Progenitor cell of endocrine pancreas (in vitro differentiated cells): ENCODE results near the gene TRIM72. TPM values are rescaled to one million over a fixed set of nuclear protein-coding genes. Genes with fewer than 3 reads are reported as not detected.

ENCODE experiments used
- DNase-seq: peaks from one replicate; pipeline ENCODE4 v3.0.0; 2021; ENCODE audit warnings: low spot score; ENCODE audit not compliant: unreplicated experiment
- H3K27ac Mint-ChIP-seq: 2 replicates; pipeline ENCODE4 v1.8.0; 2021; ENCODE audit warnings: mild to moderate bottlenecking, moderate library complexity, mixed read lengths
- H3K27me3 Mint-ChIP-seq: 2 replicates; pipeline ENCODE4 v1.8.0; 2021; ENCODE audit warnings: mixed read lengths
- H3K36me3 Mint-ChIP-seq: 2 replicates; pipeline ENCODE4 v1.8.0; 2022; ENCODE audit warnings: mixed read lengths; ENCODE audit not compliant: insufficient read depth
- H3K4me1 Mint-ChIP-seq: 2 replicates; pipeline ENCODE4 v1.8.0; 2021; ENCODE audit warnings: low read depth, mixed read lengths
- H3K4me3 Mint-ChIP-seq: 2 replicates; pipeline ENCODE4 v1.8.0; 2021; ENCODE audit warnings: low read depth, mild to moderate bottlenecking, moderate library complexity, mixed read lengths
- H3K9me3 Mint-ChIP-seq: 2 replicates; pipeline ENCODE4 v1.8.0; 2021; ENCODE audit warnings: low read depth, mixed read lengths
- CTCF ChIP-seq: fragments of 200-600 bp; sonication (generic); IDR thresholded peaks from one replicate; pipeline ENCODE4 v1.5.0; 2021; ENCODE audit warnings: antibody characterized with exemption, mild to moderate bottlenecking; ENCODE audit not compliant: unreplicated experiment
- total RNA-seq: library from RNA; stranded (reverse); gene quantifications from 2 replicates; pipeline ENCODE4 v1.2.1, GENCODE V29; 2021

TRIM72 gene
- total RNA-seq, 1 donor from 2014 or later, result 0.14 TPM

GRCh38 chr16:31219154-31219741 lies 5.3 kb downstream of the TRIM72 start:
- H3K9me3 Mint-ChIP-seq, result no peaks in the 10 kb centered on the region
- peaks cover 58% of the 10 kb centered on the region for H3K27me3 Mint-ChIP-seq

GRCh38 chr16:31221357-31222160 lies 7.6 kb downstream of the TRIM72 start:
- TF ChIP-seq CTCF, result no peak

More at GRCh38 chr16:31219154-31219741, 5.3 kb downstream of the TRIM72 start:
- DNase-seq, result no peak
- no peak for TF ChIP-seq CTCF
- Mint-ChIP-seq H3K4me1 (peaks cover 8% of the 10 kb centered on the region), H3K27ac (no peak overlapping the region), H3K36me3 (no peaks in the 10 kb centered on the region), H3K4me3 (no peak overlapping the region)

GRCh38 chr16:31223044-31223443 lies 9.1 kb downstream of the TRIM72 start:
- DNase-seq, result no peak
- Mint-ChIP-seq H3K4me3 (no peak overlapping the region), H3K27ac (no peak overlapping the region), H3K9me3 (no peaks in the 10 kb centered on the region), H3K36me3 (no peaks in the 10 kb centered on the region), H3K27me3 (peaks cover 25% of the 10 kb centered on the region), H3K4me1 (no peaks in the 10 kb centered on the region)
- TF ChIP-seq CTCF, result no peak

More at GRCh38 chr16:31221357-31222160, 7.6 kb downstream of the TRIM72 start:
- no peaks in the 10 kb centered on the region for H3K36me3 Mint-ChIP-seq
- H3K27ac Mint-ChIP-seq, result no peak overlapping the region
- H3K9me3 Mint-ChIP-seq, result no peaks in the 10 kb centered on the region
- no peak for DNase-seq
- H3K4me1 Mint-ChIP-seq, result peaks cover 3% of the 10 kb centered on the region
- H3K27me3 Mint-ChIP-seq, result peaks cover 40% of the 10 kb centered on the region
- no peak overlapping the region for H3K4me3 Mint-ChIP-seq

GRCh38 chr16:31224092-31224955 lies 10.4 kb downstream of the TRIM72 start:
- H3K27ac Mint-ChIP-seq, result no peak overlapping the region
- DNase-seq, result no peak
- H3K36me3 Mint-ChIP-seq, result no peaks in the 10 kb centered on the region
- H3K9me3 Mint-ChIP-seq, result no peaks in the 10 kb centered on the region
- no peak for TF ChIP-seq CTCF
- no peak overlapping the region for H3K4me3 Mint-ChIP-seq
- H3K27me3 Mint-ChIP-seq, result peaks cover 15% of the 10 kb centered on the region
- H3K4me1 Mint-ChIP-seq, result peaks cover 2% of the 10 kb centered on the region

GRCh38 chr16:31225193-31225592 lies 11.3 kb downstream of the TRIM72 start:
- no peak for DNase-seq
- no peak overlapping the region for H3K27ac Mint-ChIP-seq
- no peak for TF ChIP-seq CTCF
- peaks cover 6% of the 10 kb centered on the region for H3K4me1 Mint-ChIP-seq
- H3K36me3 Mint-ChIP-seq, result peaks cover under 1% of the 10 kb centered on the region
- H3K27me3 Mint-ChIP-seq, result peaks cover 15% of the 10 kb centered on the region
- no peak overlapping the region for H3K4me3 Mint-ChIP-seq
- H3K9me3 Mint-ChIP-seq, result peaks cover 2% of the 10 kb centered on the region
